ENCODE measurements around the gene BTF3.
A peak's percentile ranks its signal among the peaks of the same experiment; 100 is the strongest.
"Not testable (repeated sequence)": the region's sequence is repeated elsewhere in the genome, so short reads cannot be mapped to it uniquely, and the experiment has no call there.

The BTF3 gene

DNA sequence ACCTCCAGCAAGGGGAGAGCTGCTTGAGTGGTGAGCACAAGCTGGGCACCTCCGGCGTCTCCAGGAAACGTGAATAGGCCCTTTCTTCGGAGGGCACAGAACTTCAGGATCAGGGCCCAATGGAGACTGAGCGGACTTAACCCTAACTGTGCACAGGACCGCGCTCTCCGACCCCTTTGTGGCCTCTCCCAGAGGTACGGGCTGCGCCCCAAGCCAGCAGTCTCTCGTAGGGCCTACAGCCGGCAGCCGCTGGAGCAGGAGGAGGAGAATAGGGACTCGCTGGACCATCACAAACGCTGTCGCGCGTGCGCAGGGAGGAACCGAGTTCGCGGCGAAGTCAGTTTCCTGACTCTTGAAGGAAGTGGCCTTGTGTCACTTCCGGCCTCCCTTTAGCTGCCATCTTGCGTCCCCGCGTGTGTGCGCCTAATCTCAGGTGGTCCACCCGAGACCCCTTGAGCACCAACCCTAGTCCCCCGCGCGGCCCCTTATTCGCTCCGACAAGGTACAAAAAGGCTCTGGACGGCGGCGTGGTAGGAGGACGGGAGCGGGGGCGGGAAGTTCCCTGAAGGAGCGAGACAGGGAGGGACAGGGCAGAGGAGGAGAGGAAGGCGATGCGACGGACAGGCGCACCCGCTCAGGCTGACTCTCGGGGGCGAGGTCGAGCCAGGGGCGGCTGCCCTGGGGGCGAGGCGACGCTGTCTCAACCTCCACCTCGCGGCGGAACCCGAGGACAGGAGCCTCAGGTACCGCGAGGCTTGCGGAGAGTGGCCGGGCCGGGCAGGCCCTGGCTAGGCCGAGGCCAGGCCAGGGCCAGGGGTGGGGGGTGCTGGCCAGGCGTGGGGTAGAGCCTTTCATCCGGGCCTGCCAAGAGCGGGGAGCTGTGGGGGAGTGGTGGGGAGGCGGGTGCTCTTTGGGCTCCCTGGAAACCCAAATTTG, at the start of gene BTF3:
Gene BTF3 (plus strand): TSS at position 386 of the 936 bp plus-strand sequence. CDS start 226 bp downstream, at position 612.
- DNase-seq (ENCODE audit: low read depth) = peak; percentile 87

DNA sequence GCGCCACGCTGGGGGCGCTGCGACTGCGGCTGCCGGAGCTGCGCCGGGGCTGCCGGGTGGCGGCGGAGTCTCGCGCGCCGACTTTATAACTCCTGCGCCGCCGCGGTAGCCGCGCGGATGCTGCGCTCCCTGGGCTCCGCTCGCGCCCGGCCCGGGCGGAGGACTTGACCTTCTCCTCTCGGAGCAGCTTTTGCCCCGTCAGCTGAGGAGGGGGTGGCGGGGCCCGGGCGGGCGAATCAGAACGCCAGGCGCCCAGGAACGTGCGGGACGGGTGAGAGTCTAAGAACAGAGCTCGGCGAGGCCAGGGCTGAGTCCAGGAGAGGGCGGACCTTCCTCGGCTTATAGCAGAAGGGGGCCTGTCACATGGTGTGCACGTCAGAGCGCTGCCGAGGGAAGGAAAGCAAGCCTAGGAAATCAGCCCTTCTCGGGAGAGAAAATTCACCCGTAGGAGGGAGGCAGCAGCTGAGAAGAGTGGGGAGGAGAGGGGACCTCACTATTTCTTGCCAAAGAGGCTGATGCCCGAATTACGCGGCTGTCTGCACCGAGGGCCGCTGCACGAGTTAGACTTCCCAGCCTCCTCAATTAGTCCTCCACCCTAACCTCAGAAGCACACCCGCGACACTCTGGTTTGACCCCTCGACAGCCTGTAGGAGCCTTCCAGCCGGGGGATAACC, 49.6 kb upstream of the BTF3 start, which contains the start of gene FOXD1:
Gene FOXD1 (minus strand): TSS at position 315 of the 674 bp plus-strand sequence. CDS start 415 bp downstream, outside the sequence.
- no peak for DNase-seq (ENCODE audit: low read depth)

DNA sequence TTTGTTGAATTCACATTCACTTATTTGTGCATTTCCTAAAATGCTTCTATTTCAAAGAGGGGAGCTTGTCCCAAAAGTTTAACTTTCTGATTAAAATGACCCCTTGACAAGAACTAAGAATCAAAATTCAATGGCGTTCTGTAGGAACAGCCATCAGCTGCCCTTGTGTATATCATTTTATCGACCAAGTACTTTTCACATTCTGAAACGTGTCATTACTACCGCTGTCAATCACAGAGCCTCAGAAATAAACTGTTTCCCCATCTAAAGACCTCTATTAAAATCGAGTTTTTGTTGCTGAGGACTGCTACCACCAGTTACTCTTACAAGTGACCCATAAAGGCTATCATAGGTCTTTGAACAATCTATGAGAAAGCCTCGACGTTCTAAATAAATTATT, 48.1 kb upstream of the BTF3 start:
- DNase-seq (ENCODE audit: low read depth) = no peak

DNA sequence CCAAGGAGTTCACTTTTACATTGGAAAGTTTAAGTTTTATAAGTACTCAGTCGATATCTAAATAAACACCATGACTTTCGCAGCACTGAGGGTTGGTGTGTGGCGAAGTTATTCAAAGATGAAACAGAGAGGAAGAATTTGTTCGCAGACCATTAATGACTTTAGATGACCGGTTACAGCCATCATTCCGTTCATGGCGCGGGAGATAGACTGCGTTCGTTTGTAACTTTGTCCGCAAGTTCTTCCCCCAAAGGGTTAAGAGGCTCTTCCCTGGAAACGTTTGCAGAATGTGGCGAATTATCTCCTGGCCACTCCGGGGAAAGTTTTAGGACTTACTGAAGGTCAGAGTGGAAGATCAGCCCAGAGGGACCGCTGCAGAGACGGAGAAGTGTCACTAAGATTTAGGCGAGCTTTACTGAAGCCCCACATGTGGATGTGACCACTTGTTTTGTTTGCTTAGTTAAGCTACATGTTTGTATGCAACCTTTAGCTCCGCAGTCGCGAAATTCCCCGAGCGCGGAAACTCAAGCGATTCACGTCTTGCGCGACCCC, 47.5 kb upstream of the BTF3 start:
- DNase-seq (ENCODE audit: low read depth) = no peak

DNA sequence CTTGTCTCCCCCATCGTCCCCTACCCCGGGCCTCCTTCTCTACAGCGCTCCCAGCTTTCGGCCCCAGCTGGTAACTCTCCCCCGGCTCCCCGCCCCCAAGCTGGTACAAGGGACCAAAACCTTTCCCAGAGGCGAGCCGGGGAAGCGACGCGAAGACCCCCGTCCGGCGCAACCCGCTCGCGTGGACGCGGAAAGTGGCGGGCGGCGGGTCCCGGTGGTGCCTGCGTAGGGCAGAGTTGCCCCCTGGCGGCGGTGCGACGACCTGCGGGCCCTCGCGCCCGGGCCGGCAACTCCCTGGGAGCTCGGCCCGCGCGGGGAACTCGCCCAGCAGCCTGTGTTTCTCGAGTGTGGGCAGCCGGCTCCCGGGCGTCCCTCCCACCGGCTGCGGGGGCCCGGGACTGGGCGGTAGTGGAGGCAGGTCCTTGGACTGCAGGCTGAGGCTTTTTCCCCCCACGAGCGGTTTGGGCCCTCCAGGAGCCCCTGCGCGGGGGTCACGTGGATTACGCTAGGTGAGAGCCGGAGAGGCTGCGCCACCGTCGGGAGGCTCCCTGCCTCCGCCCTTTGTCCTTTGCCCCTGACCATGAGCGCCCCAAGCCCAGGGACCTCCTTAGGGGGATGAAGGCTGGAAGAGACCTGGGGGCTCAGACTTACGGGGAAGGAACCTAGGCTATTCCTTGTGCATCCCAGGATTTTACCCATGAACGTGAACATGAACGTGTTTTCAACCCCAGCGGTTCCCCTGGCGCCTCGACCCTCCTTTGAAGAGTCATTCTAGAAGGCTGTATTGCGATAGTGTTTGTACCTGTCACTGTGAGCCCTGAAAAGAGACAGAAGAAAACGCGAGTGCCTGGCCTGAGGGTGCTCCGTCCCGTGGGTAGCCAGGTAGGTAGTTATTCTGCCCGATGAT, 46.8 kb upstream of the BTF3 start:
- peak; percentile 51 for DNase-seq (ENCODE audit: low read depth)

DNA sequence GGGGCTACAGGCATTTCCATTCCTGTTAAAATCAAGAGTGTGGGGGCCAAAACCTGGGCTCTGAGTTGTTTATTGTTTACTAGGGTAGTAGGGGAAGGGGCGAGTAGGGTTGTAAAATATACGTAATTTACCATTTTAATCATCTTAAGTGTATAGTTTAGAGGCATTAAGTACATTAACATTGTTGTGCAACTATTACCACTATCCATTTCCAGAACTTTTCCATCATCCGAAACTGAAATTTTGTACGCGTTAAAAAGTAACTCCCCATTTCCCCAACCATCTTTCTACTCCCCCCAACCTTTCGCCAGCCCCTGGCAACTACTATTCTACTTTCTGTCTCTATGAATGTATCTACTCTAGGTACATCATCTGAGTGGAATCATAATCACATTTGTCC, 46.0 kb upstream of the BTF3 start:
- no peak for DNase-seq (ENCODE audit: low read depth)

DNA sequence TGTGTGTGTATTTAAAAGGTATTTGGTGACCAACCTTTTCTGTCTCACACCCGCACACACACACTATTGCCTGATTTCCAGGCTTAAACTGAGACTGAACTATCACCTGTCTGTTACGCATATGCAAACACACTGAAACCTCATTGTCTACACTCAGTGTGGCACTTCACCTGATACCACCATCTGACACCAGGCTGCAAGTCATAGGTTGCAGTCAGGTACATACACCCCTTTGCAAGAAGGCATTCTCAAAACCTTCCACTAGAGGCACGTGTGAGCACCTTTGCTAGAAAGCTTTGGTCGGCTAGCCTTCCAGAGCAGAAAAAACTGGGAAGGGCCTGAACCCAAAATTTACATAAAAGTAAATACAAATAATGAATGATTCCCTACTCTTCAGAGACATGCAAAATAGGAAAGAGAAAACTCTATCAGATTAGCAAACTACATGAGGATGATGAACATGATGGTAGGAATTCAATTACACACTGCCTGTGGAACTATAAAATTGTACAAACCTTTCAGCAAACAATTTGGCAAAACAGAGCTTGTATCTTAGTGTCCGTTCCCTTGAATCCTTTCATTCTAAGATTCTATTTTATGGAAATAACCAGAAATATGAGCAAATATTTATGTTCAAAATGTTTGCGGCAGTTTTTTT, 43.7 kb upstream of the BTF3 start:
- DNase-seq (ENCODE audit: low read depth) = no peak

DNA sequence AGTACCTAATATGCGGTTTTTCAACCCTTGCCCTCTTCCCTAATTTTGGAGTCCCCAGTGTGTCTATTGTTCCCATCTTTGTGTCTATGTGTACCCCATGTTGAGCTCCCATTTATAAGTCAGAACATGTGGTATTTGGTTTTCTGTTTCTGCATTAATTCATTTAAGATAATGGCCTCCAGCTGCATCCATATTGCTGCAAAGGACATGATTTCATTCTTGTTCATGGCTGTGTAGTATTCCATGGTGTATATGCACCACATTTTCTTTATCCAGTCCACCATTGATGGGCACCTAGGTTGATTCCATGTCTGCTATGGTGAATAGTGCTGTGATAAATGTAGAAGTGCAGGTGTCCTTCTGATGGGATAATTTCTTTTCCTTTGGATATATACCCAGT, 41.8 kb upstream of the BTF3 start:
- not testable (repeated sequence) for DNase-seq (ENCODE audit: low read depth)

DNA sequence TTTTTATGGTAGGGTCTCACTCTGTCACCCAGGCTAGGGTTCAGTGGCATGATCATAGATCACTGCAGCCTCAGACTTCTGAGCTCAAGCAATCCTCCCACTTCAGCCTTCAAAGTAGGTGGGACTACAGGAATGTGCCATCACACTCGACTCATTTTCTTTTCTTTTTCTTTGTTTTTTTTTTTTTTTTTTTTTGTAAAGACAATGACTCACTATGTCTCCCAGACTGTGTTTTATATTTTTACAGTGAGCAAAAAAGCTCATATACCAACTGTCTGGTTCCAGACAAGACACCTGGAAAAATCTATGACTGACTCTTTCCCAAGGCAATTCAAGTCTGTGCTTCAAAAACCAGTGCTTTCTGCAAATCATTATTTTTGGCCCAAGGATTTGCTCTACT, 38.9 kb upstream of the BTF3 start:
- no peak for DNase-seq (ENCODE audit: low read depth)

DNA sequence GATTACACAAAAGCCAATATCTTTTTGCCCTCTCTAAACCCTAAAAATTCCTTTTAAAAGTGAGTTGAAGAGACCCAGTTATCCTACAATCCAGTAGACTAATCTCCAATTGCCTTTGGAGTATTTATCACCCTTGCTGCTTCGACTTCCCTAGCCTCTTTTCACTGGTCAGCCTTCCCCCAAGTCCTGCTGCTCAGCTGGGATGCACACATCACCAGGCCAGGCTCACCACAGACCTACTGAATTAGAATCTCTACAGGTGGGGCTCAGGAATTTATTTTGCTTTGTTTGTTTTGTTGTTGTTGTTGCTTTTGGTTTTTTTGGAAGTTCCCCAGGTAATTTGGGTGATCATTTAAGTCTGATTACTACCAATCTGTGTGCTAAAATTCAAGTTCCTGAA, 38.1 kb upstream of the BTF3 start:
- DNase-seq (ENCODE audit: low read depth) = no peak

DNA sequence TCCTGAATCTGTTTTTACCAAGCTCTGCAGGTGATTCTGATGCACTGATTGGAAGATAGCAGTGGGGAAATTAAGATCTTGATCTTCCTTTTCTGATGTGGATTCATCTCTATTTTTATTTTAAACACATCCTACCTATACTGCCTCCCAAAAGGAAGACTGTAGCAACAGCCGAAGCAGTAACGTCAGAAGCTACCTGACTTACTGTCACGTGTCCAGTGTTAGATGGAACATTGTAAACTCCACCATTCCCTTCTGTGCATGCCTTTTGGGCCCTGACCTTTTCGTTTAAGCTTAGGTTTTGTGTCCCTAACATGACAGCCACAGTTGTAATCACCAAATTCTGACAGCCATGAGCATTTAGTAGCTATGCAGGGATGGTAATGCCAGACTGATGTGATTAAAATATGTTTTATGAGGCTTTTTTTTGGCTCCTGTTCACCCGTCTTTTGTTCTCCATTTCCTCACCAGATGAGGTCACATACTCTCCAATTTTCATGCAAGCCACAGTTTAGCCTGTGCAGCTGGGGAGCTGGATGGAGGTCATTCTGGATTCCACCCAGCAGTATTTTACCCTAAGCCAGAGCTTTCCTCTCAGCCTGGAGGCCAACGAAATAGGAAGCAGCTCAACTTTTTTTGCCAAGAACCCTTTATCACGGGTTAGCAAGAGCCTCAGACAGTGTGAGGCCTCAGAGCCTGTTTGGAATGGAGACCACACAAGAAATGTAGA, 34.1 kb upstream of the BTF3 start:
- DNase-seq (ENCODE audit: low read depth) = no peak

DNA sequence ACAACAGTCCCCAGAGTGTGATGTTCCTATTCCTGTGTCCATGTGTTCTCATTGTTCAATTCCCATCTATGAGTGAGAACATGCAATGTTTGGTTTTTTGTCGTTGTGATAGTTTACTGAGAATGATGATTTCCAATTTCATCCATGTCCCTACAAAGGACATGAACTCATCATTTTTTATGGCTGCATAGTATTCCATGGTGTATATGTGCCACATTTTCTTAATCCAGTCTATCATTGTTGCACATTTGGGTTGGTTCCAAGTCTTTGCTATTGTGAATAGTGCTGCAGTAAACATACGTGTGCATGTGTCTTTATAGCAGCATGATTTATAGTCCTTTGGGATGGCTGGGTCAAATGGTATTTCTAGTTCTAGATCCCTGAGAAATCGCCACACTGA, 29.6 kb upstream of the BTF3 start:
- not testable (repeated sequence) for DNase-seq (ENCODE audit: low read depth)

DNA sequence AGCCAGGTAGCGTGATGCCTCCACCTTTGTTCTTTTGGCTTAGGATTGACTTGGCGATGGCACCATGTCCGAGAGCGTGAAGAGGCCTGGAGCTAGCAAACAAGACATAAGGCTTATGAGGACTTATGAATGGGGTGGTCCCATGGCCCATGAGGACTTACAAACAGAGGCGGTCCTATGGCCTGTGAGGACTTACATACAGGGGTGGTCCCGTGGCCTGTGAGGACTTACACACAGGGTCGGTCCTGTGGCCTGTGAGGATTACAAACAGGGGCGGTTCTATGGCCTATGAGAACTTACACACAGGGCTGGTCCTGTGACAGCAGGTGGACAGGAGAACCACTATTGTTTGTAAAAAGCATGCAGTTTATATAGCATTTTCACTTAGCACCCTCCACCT, 28.4 kb upstream of the BTF3 start:
- no peak for DNase-seq (ENCODE audit: low read depth)

DNA sequence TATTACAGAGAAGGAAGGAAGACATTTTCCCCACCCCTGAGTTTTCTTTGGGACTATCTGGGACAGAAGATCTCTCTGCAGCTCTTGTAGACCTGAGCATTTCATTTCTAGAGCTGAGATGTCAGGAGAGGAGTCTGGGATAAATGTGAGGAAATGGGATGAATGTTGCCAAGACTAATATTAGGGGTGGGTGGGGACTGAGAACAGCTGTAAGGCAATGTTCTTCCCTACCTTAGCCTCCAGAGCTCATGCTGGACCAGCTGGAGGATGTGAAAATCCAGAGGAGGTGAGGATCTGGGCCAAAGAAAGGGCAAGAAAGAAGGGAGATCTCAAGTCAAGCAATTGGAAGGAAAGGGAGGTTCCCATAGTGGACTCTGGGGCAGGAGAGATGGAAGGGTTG, 26.6 kb upstream of the BTF3 start:
- DNase-seq (ENCODE audit: low read depth) = no peak

DNA sequence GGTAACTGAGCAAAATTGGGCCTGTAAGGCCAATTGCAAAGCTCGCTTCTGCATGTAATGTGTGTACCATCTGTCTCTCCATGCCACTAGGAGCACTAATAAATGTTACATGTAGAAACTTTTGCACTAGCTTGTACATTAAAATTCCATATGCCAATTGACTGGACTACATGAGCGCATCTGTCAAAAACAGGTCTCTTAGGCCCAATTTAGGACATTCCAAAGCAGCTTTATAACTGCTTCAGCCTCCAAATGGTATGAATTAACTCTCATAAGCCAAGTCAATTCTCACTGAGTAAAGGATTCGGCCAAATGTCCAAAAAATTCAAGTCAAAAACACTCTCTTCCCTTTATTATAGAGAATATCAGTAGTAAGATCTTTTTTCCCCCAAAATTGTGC, 26.1 kb upstream of the BTF3 start:
- no peak for DNase-seq (ENCODE audit: low read depth)

DNA sequence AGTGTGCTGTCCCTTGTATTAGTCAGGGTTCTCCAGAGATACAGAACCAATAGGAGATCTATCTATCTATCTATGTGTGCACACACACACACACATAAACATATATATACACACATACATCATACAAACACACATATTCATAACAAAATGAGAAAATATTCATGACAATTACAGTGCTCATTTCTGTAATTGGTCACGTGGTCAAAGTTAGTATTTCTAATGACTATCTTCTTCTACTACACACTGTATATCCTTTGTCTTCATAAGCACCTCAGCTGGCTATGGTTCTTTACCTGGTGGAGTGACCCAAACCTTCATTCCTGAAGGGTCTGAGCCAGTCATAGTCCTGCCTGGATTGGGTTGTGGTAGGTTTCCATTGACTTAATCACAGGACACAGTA, 17.7 kb upstream of the BTF3 start:
- no peak for DNase-seq (ENCODE audit: low read depth)

DNA sequence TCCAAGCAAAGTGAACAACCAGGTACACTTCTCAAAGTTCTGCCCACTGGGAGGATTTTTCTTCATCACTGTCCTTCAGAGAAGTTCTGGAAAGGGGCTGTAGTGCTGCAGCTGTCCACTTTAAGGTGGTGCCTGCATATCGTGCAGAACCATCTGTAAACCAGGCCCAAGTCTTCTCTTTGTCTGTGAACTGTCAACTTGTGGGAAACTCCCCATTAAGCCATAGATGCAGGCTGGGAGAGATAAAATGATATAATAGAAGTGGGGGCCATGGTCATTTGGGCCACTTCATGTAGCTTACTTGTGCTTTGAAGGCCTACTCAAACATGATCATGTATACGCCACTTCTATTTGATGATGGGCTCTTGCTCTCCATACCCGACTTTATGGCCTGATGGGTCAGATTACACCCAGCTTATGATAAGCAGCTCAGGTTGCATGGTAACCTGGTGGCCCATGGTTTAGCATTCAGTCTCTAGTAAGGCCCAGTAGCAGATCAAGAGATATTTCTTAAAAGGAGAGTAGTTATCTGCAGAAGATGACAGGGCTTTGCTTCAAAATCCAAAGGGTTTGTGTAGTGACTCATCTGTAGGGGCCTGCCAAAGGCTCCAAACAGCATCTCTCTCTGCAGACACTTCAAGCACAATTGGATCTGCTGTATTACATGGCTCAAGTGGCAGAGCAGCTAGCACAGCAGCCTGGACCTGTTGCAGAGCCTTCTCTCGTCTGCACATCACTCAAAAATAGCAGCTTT, 15.7 kb upstream of the BTF3 start:
- DNase-seq (ENCODE audit: low read depth) = no peak

DNA sequence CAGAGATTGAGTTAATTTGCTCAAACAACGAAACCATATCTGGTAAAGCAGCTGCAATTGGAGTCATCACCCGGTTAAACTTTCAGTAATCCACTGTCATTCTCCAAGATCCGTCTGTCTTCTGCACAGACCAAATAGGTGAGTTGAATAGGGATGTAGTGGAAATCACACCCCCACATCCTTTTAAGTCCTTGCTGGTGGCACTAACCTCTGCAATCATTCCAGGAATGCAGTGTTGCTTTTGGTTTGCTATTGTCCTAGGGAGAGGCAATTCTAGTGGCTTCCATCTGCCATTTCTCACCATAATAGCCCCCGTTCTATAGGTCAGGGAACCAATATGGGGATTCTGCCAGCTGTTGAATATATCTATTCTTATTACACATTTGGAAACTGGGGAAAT, 14.6 kb upstream of the BTF3 start:
- no peak for DNase-seq (ENCODE audit: low read depth)

DNA sequence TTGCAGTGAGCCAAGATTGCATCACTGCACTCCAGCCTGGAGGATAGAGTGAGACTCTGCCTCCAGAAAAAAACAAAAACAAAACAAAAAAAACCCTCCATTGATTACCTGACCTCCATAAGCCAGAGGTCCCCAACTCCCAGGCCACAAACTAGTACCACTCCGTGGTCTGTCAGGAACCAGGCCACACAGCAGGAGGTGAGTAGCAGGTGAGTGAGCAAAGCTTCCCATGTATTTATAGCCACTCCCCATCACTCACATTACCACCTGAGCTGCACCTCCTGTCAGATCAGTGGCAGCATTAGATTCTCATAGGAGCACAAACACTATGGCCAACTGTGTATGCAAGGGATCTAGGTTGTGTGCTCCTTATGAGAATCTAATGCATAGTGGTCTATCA, 13.7 kb upstream of the BTF3 start:
- no peak for DNase-seq (ENCODE audit: low read depth)

DNA sequence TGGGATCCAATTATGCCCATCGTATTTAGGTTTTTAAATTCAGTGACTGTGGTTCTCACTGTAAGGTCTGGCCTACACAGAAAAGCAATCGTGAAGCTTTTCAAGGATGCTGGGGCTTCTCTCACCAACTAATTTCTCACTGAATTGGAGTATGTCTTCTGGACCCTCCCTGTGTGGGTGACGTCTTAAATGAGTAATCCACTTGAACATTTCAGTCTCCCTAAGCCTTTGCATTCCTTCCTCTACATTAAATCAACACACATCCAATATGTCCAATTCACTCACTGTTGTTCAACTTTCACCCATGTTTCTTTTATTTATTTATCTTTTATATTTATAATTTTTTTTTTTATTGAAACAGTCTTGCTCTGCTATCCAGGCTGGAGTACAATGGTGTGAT, 12.5 kb upstream of the BTF3 start:
- DNase-seq (ENCODE audit: low read depth) = no peak
